A673 (cell line): Measurements from ENCODE around the gene BPHL. TPM values are rescaled to one million over a fixed set of nuclear protein-coding genes. Genes with fewer than 3 reads are reported as not detected.

Experiments
- BruUV-seq: library from RNA; stranded (reverse); fragments of 400-500 nt; replicated peaks from 2 replicates; lab custom pipeline; 2021; lab: Mats Ljungman, UMichigan
- CTCF ChIA-PET: fragments of 300-600 bp; sonication (Branson Sonifier 250); formaldehyde crosslinking; loops from one replicate; lab custom pipeline; 2022; ENCODE audit warnings: antibody characterized with exemption; lab: Charles Lee
- POLR2A ChIA-PET: fragments of 300-600 bp; sonication (Branson Sonifier 250); formaldehyde crosslinking; loops from one replicate; lab custom pipeline; 2022; ENCODE audit warnings: antibody characterized with exemption; ENCODE audit not compliant: low non-redundant PET; lab: Charles Lee
- DNase-seq: peaks from one replicate; pipeline ENCODE4 v3.0.0-alpha.2; 2015; ENCODE audit warnings: low spot score
- H3K27ac ChIP-seq: fragments of 200-600 bp; sonication (generic); 2 replicates; pipeline ENCODE4 v1.5.1; 2016; ENCODE audit warnings: mixed run types, low read depth, mild to moderate bottlenecking, mixed read lengths, antibody characterized with exemption, low read length; ENCODE audit not compliant: poor library complexity, severe bottlenecking
- H3K27me3 ChIP-seq: fragments of 200-600 bp; sonication (generic); replicated peaks from 2 replicates; pipeline ENCODE4 v1.6.1; 2017; ENCODE audit warnings: mixed run types, low read depth, mild to moderate bottlenecking, mixed read lengths, antibody characterized with exemption, low read length; ENCODE audit not compliant: insufficient read depth, poor library complexity
- H3K36me3 ChIP-seq: fragments of 200-600 bp; sonication (generic); 2 replicates; pipeline ENCODE4 v1.6.1; 2016; ENCODE audit warnings: mixed run types, mild to moderate bottlenecking, mixed read lengths, antibody characterized with exemption, low read length; ENCODE audit not compliant: insufficient read depth, poor library complexity, severe bottlenecking
- H3K4me1 ChIP-seq: fragments of 200-600 bp; sonication (generic); 2 replicates; pipeline ENCODE4 v1.6.1; 2017; ENCODE audit warnings: mixed run types, mild to moderate bottlenecking, mixed read lengths, antibody characterized with exemption, low read length; ENCODE audit not compliant: insufficient read depth, poor library complexity, severe bottlenecking
- H3K4me3 ChIP-seq: fragments of 200-600 bp; sonication (generic); 2 replicates; pipeline ENCODE4 v1.5.1; 2016; ENCODE audit warnings: low read depth, mixed run types, mild to moderate bottlenecking, mixed read lengths, low read length; ENCODE audit not compliant: poor library complexity, severe bottlenecking
- H3K9me3 ChIP-seq: fragments of 200-600 bp; sonication (generic); 2 replicates; pipeline ENCODE4 v1.6.1; 2016; ENCODE audit warnings: mixed run types, low read depth, mild to moderate bottlenecking, mixed read lengths, antibody characterized with exemption, low read length; ENCODE audit not compliant: poor library complexity, severe bottlenecking
- CTCF ChIP-seq: fragments of 300-800, 200-600 bp; sonication (generic); conservative IDR thresholded peaks from 2 replicates; pipeline ENCODE4 v1.5.1; 2017; ENCODE audit warnings: low read depth, mild to moderate bottlenecking, antibody characterized with exemption, low read length, moderate library complexity, mixed read lengths
- EZH2 ChIP-seq: fragments of 200-600 bp; sonication (generic); IDR thresholded peaks from 2 replicates; pipeline ENCODE4 v1.6.1; 2017; ENCODE audit warnings: borderline replicate concordance, low read depth, mild to moderate bottlenecking, mixed read lengths, antibody characterized with exemption, low read length; ENCODE audit not compliant: poor library complexity, severe bottlenecking
- intact Hi-C: fragments of 100-400 bp; cut with micrococcal nuclease; formaldehyde crosslinking; loops from one replicate; pipeline ENCODE4 v1.10.0; 2022; ENCODE audit not compliant: unreplicated experiment
- total RNA-seq: library from RNA; stranded (reverse); gene quantifications from 2 replicates; pipeline ENCODE4 v1.2.3, GENCODE V29; 2021

Gene BPHL
- total RNA-seq, 1 experiment from 2014 or later = 30.8 TPM

GRCh38 chr6:3088968-3089367, 29.5 kb upstream of the BPHL start:
- POLR2A ChIA-PET = interaction anchor here (0.6 kb wide), 2 partner anchors 31 to 889 kb away, joined by 5 to 8 read pairs; no protein-coding TSS in a partner anchor
- Histone ChIP-seq H3K27ac (peak overlapping the region; percentile 35), H3K4me1 (peaks cover 8% of the 10 kb centered on the region), H3K4me3 (no peak overlapping the region), H3K36me3 (no peaks in the 10 kb centered on the region), H3K9me3 (no peaks in the 10 kb centered on the region), H3K27me3 (no peaks in the 10 kb centered on the region)
- BruUV-seq = no TSS peak
- intact Hi-C loops = no loop called here
- CTCF ChIA-PET = no interaction called here
- DNase-seq = peak; percentile 26
- TF ChIP-seq EZH2 (no peak), CTCF (no peak)

GRCh38 chr6:3090013-3090412, 28.5 kb upstream of the BPHL start:
- TF ChIP-seq EZH2 (no peak), CTCF (no peak)
- BruUV-seq = no TSS peak
- peaks cover 8% of the 10 kb centered on the region for H3K4me1 ChIP-seq
- no peaks in the 10 kb centered on the region for H3K9me3 ChIP-seq
- H3K27ac ChIP-seq = no peak overlapping the region
- H3K36me3 ChIP-seq = no peaks in the 10 kb centered on the region
- peak; percentile 22 for DNase-seq
- CTCF ChIA-PET = no interaction called here
- POLR2A ChIA-PET = no interaction called here
- H3K4me3 ChIP-seq = no peak overlapping the region
- no peaks in the 10 kb centered on the region for H3K27me3 ChIP-seq
- intact Hi-C loops = no loop called here

GRCh38 chr6:3094815-3095214, 23.7 kb upstream of the BPHL start:
- no TSS peak for BruUV-seq
- Histone ChIP-seq H3K4me1 (no peaks in the 10 kb centered on the region), H3K27me3 (no peaks in the 10 kb centered on the region), H3K36me3 (peaks cover 3% of the 10 kb centered on the region), H3K27ac (no peak overlapping the region), H3K9me3 (no peaks in the 10 kb centered on the region), H3K4me3 (no peak overlapping the region)
- DNase-seq = no peak
- TF ChIP-seq CTCF (no peak), EZH2 (no peak)
- POLR2A ChIA-PET = no interaction called here
- intact Hi-C loops = no loop called here
- CTCF ChIA-PET = no interaction called here
